Activated CD8-positive, alpha-beta memory T cell treated with anti-CD3 and anti-CD28 coated beads, Interleukin-2, amount 50 U/mL, for 4 hours (primary cell): ENCODE data around the gene ZNF230.

ENCODE experiments used
- DNase-seq: peaks from one replicate; pipeline ENCODE4 v3.0.0-alpha.2; 2020

Gene ZNF230

GRCh38 chr19:44002566-44003460 is at the start of gene ZNF230:
TSS of gene ZNF230 (plus strand) at chr19:44002957. CDS start at chr19:44007079, 4,122 bp downstream.
- DNase-seq = peak; percentile 80

GRCh38 chr19:43956827-43957226 is 45.9 kb upstream of the ZNF230 start:
- no peak for DNase-seq

DNA sequence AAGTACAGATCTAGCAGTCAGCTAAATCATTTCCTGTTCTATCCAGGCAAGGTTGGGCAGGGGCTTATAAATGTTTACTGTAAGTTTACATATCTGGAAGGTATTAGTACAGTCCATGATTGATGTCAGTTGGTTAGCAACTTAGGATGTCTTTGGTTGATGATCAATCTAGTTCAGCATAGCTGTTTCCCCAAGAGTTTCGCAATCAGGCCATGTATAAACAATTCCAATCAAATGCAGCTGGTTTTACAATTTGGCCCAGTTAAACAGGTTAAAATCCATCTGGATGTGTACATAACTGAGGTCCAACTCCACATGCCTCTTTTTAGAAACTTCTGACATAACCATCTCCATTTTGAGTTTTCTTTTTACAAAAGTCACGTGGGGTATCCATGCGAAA is 44.9 kb upstream of the ZNF230 start:
- no peak for DNase-seq

- no peak for DNase-seq
Observed at GRCh38 chr19:43960411-43960810, 42.3 kb upstream of the ZNF230 start.

- no peak for DNase-seq
Observed at GRCh38 chr19:43966079-43966694, 36.6 kb upstream of the ZNF230 start.

DNA sequence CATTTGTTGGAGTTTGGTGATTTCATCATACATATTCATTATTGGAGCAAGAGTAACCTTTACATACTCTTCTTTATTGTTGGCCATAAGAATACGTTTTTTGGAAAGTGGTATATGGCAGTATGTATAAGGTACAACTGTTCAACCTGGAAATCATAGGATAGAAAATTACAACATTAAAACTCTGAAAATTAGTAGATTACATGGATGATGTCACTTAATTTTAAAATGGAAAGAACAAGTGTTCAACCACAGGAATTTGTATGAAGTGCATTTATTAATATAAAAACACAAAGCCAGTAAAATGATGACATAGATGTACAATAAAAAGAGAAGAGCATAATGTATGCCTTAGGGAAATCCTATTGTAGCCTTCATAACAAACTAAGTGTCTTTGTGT is 26.0 kb upstream of the ZNF230 start:
- DNase-seq = no peak

DNA sequence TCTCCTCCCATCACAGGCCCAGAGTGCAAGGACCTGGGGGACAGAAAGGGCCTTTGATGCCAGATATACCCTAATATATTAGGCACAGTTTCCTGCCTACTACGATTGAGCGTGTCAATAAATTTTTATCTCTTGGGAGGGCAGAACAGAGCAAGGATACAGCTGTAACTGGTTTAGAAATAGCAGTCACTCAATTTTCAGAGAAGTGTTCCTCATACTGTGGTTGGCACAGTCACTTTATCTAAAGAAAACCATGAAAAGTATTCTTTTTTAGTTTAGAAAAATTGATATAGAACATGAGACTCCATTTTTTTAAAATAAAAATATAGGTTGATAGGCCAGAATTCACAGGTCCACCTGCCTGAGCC is 19.2 kb upstream of the ZNF230 start:
- DNase-seq = no peak

DNA sequence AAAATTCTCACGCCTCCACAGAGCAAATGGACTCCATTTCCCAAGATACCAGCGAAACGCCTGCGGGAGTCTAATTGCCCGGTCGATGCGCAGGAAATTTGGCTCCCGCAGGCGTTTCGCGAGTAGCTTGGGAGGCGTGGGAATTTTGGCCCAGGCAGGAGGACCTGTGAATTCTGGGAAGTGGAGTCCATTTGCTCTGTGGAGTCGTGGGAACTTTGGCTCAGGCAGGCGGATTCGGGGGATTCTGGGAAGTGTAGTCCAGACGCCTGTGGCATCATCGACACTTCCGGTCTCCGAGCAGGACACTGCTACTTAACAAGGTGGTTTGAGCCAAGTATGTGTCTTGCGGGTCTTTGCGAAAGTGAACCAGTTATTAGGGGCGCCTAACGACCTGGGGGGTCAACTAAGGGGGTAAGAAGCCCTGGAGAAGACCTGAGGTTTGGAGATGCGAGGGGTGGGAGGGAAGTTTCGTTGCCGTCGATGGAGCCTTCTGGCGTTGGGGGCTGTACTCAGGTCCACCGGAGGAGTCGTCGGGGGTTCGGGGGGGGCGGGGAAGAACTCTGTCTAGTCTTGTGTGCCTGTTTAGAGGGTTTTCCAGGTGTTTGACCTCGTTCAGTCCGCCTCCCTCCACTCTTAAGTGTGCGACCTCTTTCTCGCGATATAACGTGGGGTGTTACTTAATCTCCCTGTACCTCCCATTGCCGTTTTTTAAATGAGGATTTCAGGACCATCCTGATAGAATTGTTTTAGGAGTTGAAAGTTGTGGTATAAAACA is 18.7 kb upstream of the ZNF230 start, which contains the start of gene ZNF155:
ZNF155 (plus strand) TSS at position 277 of the 775 bp plus-strand sequence. CDS start 4,356 bp downstream, outside the sequence.
- DNase-seq = peak; percentile 68

GRCh38 chr19:43984687-43985000 is 18.1 kb upstream of the ZNF230 start:
- no peak for DNase-seq

GRCh38 chr19:43997631-43998290 is 5.0 kb upstream of the ZNF230 start:
- DNase-seq = no peak

DNA sequence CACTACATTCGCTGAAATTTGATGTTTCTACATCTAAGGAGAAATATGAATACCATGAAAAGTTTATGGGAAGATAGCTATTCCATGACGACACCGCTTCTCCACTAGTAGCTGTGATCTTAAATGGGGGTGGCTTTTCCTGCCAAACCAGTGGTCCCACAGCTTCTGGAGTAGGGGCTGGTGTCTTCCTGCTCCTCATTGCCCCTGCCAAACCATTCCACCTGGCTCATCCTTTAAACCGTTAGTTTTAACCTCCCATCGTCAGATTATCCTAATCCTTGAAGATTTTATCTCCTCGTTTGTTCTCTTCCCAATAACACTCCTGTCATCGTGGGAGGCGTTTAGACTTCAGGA is 568 bp upstream of the ZNF230 start:
- DNase-seq = no peak

- DNase-seq = no peak
Observed at GRCh38 chr19:44003461-44004009, 778 bp downstream of the ZNF230 start.

DNA sequence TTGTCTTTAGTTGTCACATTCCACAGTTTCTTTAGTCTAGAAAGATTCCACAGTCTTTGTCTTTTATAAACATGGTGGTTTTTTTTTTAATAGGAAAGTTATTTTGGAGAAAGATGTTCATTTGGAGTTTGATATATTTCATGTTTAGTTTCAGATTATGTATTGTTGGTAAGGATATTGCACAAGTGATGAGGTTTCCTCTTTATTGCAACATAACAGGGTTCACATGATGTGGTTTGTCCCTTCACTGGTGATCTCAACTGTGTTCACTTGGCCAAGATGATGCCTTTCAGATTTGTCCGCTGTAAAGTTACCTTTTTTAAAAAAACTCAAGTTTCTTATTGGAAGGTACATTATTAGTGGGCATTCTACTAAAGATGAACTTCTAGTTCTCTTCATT is 3.2 kb downstream of the ZNF230 start:
- DNase-seq = no peak

GRCh38 chr19:44007473-44007872 is 4.7 kb downstream of the ZNF230 start:
- DNase-seq = no peak

DNA sequence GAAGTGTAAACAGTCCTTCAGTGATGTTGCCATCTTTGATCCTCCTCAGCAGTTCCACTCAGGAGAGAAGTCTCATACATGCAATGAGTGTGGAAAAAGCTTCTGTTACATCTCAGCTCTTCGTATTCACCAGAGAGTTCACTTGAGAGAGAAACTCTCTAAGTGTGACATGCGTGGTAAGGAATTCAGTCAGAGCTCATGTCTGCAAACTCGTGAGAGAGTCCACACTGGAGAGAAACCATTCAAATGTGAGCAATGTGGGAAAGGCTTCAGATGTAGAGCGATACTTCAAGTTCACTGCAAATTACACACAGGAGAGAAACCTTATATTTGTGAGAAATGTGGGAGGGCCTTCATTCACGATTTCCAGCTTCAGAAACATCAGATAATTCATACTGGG is 7.7 kb downstream of the ZNF230 start:
- DNase-seq = no peak

DNA sequence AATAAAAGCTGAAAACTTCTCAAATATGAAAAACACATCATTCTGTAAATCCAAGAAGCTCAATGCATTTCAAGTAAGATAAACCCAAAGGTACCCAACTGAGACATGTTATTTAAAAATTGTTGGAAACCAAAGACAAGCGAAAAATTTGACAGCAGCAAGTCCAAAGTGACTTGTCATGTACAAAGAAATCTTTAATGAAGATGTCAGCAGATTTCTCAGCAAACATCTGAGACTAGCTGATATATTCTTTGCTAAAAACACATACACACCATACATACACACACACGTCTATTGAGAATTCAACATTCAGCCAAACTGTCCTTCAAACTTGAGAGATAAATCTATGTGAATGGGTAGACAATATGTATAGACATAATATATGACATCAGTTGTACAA is 16.7 kb downstream of the ZNF230 start:
- DNase-seq = no peak

DNA sequence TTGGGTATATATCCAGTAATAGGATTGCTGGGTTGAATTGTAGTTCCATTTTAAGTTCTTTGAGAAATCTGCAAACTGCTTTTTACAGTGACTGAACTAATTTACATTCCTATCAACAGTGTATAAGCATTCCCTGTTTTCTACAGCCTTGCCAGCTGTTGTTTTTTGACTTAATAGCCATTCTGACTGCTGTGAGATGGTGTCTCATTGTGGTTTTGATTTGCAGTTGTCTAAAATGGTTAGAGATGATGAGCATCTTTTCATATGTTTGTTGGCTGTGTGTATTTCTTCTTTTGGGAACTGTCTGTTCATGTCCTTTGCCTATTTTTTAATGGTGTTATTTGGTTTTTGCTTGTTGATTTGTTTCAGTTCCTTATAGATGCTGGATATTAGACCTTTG is 18.5 kb downstream of the ZNF230 start:
- no peak for DNase-seq

DNA sequence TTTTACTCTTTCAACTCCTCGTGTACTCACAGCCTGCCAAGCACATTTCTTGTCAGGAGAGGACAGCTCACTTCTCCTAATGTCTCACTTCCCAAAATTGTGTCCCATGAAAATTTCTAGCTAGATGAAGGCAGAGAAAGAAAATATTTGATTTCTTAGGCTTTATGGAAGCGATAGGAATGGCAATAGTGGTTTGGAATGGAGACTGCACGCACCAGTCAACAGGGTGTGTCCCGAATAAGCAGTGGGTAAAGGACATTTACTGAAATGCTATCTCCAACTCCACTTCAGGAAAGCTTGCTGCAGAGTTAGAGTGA is 22.1 kb downstream of the ZNF230 start:
- DNase-seq = no peak

DNA sequence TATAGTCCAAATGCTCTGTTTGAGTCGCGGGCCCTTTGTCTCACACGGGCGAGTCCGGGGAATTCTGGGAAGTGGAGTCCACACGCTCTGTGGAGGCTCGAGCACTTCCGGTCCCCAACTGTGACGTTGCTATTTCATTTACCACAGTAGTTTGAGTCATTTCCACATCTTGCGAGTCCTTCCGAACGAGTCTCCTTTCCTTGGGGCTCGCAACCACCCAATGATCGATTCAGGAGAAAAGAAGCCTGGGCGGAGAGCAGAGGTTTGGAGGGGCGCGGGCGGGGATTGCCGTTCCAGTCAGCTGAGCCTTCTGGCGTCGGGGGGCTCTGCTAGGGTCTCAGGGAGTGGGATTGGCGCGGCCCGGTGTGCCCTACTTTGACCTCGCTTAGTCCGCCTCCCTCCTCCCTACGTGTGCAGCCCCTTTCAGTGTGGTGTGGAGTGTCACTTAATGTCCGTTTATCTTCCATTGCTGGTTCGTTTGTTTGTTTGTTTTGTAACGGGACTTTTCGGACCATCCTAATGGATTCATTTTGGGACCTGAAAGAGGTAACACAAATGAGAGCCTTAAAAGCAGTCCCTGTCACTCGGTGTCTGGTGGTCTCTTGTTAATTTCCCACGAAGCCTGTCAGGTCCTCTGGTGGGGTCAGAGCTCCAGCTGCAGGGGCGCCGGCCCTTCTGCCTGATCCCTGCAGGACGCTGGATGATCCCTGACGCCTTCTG is 22.6 kb downstream of the ZNF230 start, which contains the start of gene ZNF222:
ZNF222 (plus strand) TSS at position 163 of the 720 bp plus-strand sequence; CDS start at position 221, 58 bp downstream.
- peak; percentile 77 for DNase-seq

DNA sequence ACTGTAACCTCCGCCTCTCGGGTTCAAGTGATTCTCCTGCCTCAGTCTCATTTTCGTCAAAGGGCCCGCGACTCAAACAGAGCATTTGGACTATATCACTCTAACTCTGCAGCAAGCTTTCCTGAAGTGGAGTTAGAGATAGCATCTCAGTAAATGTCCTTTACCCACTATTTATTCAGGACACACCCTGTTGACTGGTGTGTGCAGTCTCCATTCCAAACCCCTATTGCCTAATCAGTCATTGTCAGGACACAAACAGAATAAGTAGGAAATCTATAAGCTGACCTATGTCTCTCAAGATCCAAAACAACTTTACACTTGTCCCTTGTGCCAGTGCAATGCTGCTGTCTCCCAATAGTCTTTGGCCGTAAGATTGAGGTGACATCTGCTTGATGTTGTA is 23.9 kb downstream of the ZNF230 start:
- no peak for DNase-seq

- no peak for DNase-seq
Observed at GRCh38 chr19:44032001-44032610, 29.3 kb downstream of the ZNF230 start.

GRCh38 chr19:44042147-44042546 is 39.4 kb downstream of the ZNF230 start:
- no peak for DNase-seq
